IMR-90 (cell line): ENCODE results near the gene DNPH1. TPM values are rescaled to one million over a fixed set of nuclear protein-coding genes. Genes with fewer than 3 reads are reported as not detected.

Experiments
- ATAC-seq: fragments of 200-7000 bp; cut with Tn5 transposase; 2 replicates; pipeline ENCODE4 v1.9.1; 2020; ENCODE audit warnings: low read depth, mild to moderate bottlenecking, moderate library complexity
- BruUV-seq: library from RNA; stranded (reverse); fragments of 400-500 nt; replicated peaks from 2 replicates; lab custom pipeline; 2021; lab: Mats Ljungman, UMichigan
- CTCF ChIA-PET: fragments of 300-600 bp; formaldehyde crosslinking; extraction: SDS; loops from one replicate; lab custom pipeline; 2021; ENCODE audit warnings: antibody characterized with exemption; lab: Yijun Ruan, JAX
- POLR2A ChIA-PET: fragments of 300-600 bp; sonication (Branson Sonifier 250); formaldehyde crosslinking; loops from one replicate; lab custom pipeline; 2022; ENCODE audit warnings: antibody characterized with exemption; ENCODE audit not compliant: unreplicated experiment; lab: Charles Lee
- DNase-seq: peaks from one replicate; pipeline ENCODE4 v3.0.0; 2013
- H2AFZ ChIP-seq: replicated peaks from 2 replicates; pipeline ENCODE3; 2013; ENCODE audit warnings: low read length, mild to moderate bottlenecking; ENCODE audit not compliant: poor library complexity
- H2AK5ac ChIP-seq: 2 replicates; pipeline ENCODE4 v1.6.1; 2013; ENCODE audit warnings: low read depth, low read length, inconsistent platforms
- H2AK9ac ChIP-seq: replicated peaks from 2 replicates; pipeline ENCODE3; 2013; ENCODE audit warnings: mild to moderate bottlenecking, low read depth, low read length, moderate library complexity; ENCODE audit not compliant: poor library complexity
- H2BK120ac ChIP-seq: 2 replicates; pipeline ENCODE4 v1.6.1; 2013; ENCODE audit warnings: low read depth, low read length, inconsistent platforms
- H2BK15ac ChIP-seq: 3 replicates; pipeline ENCODE4 v1.6.1; 2013; ENCODE audit warnings: low read depth, low read length, inconsistent platforms
- H2BK20ac ChIP-seq: 2 replicates; pipeline ENCODE4 v1.6.1; 2013; ENCODE audit warnings: low read depth, mild to moderate bottlenecking, inconsistent platforms, low read length, moderate library complexity
- H2BK5ac ChIP-seq: 2 replicates; pipeline ENCODE4 v1.6.1; 2013; ENCODE audit warnings: mild to moderate bottlenecking, low read depth, low read length, inconsistent platforms; ENCODE audit not compliant: poor library complexity, severe bottlenecking
- H3K14ac ChIP-seq: replicated peaks from 2 replicates; pipeline ENCODE4 v1.6.1; 2013; ENCODE audit warnings: low read depth, low read length, inconsistent platforms
- H3K18ac ChIP-seq: 2 replicates; pipeline ENCODE4 v1.6.1; 2013; ENCODE audit warnings: low read depth, low read length, control low read depth
- H3K23ac ChIP-seq: 2 replicates; pipeline ENCODE4 v1.6.1; 2013; ENCODE audit warnings: low read depth, low read length, inconsistent platforms
- H3K27ac ChIP-seq: 2 replicates; pipeline ENCODE4 v1.5.1; 2013; ENCODE audit warnings: mild to moderate bottlenecking, control low read depth, low read length; ENCODE audit not compliant: insufficient read depth
- H3K27me3 ChIP-seq: 2 replicates; pipeline ENCODE4 v1.6.1; 2013; ENCODE audit warnings: low read length; ENCODE audit not compliant: control insufficient read depth, insufficient read depth
- H3K36me3 ChIP-seq: 2 replicates; pipeline ENCODE4 v1.6.1; 2013; ENCODE audit warnings: low read length, mixed read lengths; ENCODE audit not compliant: control insufficient read depth, insufficient read depth
- H3K4ac ChIP-seq: 2 replicates; pipeline ENCODE4 v1.6.1; 2013; ENCODE audit warnings: low read depth, low read length, inconsistent platforms
- H3K4me1 ChIP-seq: 2 replicates; pipeline ENCODE4 v1.6.1; 2013; ENCODE audit warnings: low read length, mixed read lengths; ENCODE audit not compliant: control insufficient read depth, insufficient read depth
- H3K4me2 ChIP-seq: 2 replicates; pipeline ENCODE4 v1.6.1; 2013; ENCODE audit warnings: low read depth, mild to moderate bottlenecking, control low read depth, low read length, moderate library complexity
- H3K4me3 ChIP-seq: 2 replicates; pipeline ENCODE4 v1.5.1; 2013; ENCODE audit warnings: low read depth, mild to moderate bottlenecking, control low read depth, low read length, moderate library complexity; ENCODE audit not compliant: insufficient read depth
- H3K56ac ChIP-seq: 2 replicates; pipeline ENCODE4 v1.6.1; 2013; ENCODE audit warnings: low read length, inconsistent platforms; ENCODE audit not compliant: insufficient read depth; ENCODE audit errors: extremely low read depth
- H3K79me1 ChIP-seq, 2 experiments: 2 replicates each; pipeline ENCODE4 v1.6.1; 2013; ENCODE audit warnings: low read length in 2 of 2, inconsistent platforms in 1 of 2, low read depth in 1 of 2
- H3K9ac ChIP-seq: 2 replicates; pipeline ENCODE4 v1.6.1; 2013; ENCODE audit warnings: low read depth, low read length, control low read depth
- H3K9me1 ChIP-seq: 2 replicates; pipeline ENCODE4 v1.6.1; 2013; ENCODE audit warnings: low read length, inconsistent platforms; ENCODE audit not compliant: insufficient read depth
- H3K9me3 ChIP-seq: 2 replicates; pipeline ENCODE4 v1.6.1; 2013; ENCODE audit warnings: low read length; ENCODE audit not compliant: control insufficient read depth, insufficient read depth
- H4K20me1 ChIP-seq: 2 replicates; pipeline ENCODE4 v1.6.1; 2013; ENCODE audit warnings: low read length, inconsistent platforms; ENCODE audit not compliant: insufficient read depth
- H4K5ac ChIP-seq: 2 replicates; pipeline ENCODE4 v1.6.1; 2013; ENCODE audit warnings: mild to moderate bottlenecking, low read depth, low read length, control low read depth
- H4K8ac ChIP-seq, 2 experiments: 2 replicates each; pipeline ENCODE4 v1.6.1; 2013; ENCODE audit warnings: low read depth in 2 of 2, low read length in 2 of 2, control low read depth in 1 of 2, inconsistent platforms in 1 of 2
- H4K91ac ChIP-seq: 2 replicates; pipeline ENCODE4 v1.6.1; 2013; ENCODE audit warnings: low read depth, low read length, inconsistent platforms; ENCODE audit not compliant: insufficient read depth
- BHLHE40 ChIP-seq: fragments of 150-350 bp; IDR thresholded peaks from 2 replicates; pipeline ENCODE4 v1.6.1; 2016; ENCODE audit warnings: mild to moderate bottlenecking, low read depth, low read length
- CEBPB ChIP-seq: IDR thresholded peaks from 2 replicates; pipeline ENCODE4 v1.6.1; 2012; ENCODE audit warnings: low read depth, low read length, improper control_type of control experiment
- CHD1 ChIP-seq: IDR thresholded peaks from 2 replicates; pipeline ENCODE4 v1.6.1; 2012; ENCODE audit warnings: low read depth, low read length, improper control_type of control experiment
- ELK1 ChIP-seq: fragments of 150-350 bp; IDR thresholded peaks from 2 replicates; pipeline ENCODE4 v1.6.1; 2016; ENCODE audit warnings: low read depth, mild to moderate bottlenecking, low read length, moderate library complexity, borderline replicate concordance
- FOS ChIP-seq: fragments of 150-350 bp; IDR thresholded peaks from 2 replicates; pipeline ENCODE4 v1.6.1; 2016; ENCODE audit warnings: low read depth, low read length
- MAFK ChIP-seq: IDR thresholded peaks from 2 replicates; pipeline ENCODE4 v1.6.1; 2012; ENCODE audit warnings: low read depth, low read length, improper control_type of control experiment
- MXI1 ChIP-seq: IDR thresholded peaks from 2 replicates; pipeline ENCODE4 v1.6.1; 2012; ENCODE audit warnings: low read depth, mild to moderate bottlenecking, low read length, moderate library complexity, borderline replicate concordance
- NFE2L2 ChIP-seq: fragments of 150-350 bp; IDR thresholded peaks from 2 replicates; pipeline ENCODE4 v1.6.1; 2016; ENCODE audit warnings: low read depth, mild to moderate bottlenecking, low read length
- POLR2A ChIP-seq: IDR thresholded peaks from 2 replicates; pipeline ENCODE4 v1.6.1; 2012; ENCODE audit warnings: mild to moderate bottlenecking, low read depth, low read length
- RAD21 ChIP-seq: IDR thresholded peaks from 2 replicates; pipeline ENCODE4 v1.6.1; 2012; ENCODE audit warnings: low read length, improper control_type of control experiment
- RCOR1 ChIP-seq: IDR thresholded peaks from 2 replicates; pipeline ENCODE4 v1.6.1; 2012; ENCODE audit warnings: mild to moderate bottlenecking, low read length, improper control_type of control experiment; ENCODE audit not compliant: insufficient replicate concordance
- RFX5 ChIP-seq: IDR thresholded peaks from 2 replicates; pipeline ENCODE4 v1.8.0; 2012; ENCODE audit warnings: low read depth, mild to moderate bottlenecking, low read length, moderate library complexity
- SMC3 ChIP-seq: fragments of 150-350 bp; IDR thresholded peaks from 2 replicates; pipeline ENCODE4 v1.6.1; 2016; ENCODE audit warnings: low read depth, mild to moderate bottlenecking, antibody characterized with exemption, low read length, moderate library complexity
- USF2 ChIP-seq: fragments of 150-350 bp; IDR thresholded peaks from 2 replicates; pipeline ENCODE4 v1.6.1; 2017; ENCODE audit warnings: mild to moderate bottlenecking, antibody characterized with exemption, low read length, low read depth
- WGBS, 2 experiments: methylation state at CpG; one replicate each; pipeline versions ENCODE4 v1.1.5 to v1.1.7; 2013; ENCODE audit warnings: missing lambda C conversion rate in 2 of 2; ENCODE audit not compliant: insufficient read length in 1 of 2; ENCODE audit errors: extremely low coverage in 2 of 2; 5-methylcytosine and 5-hydroxymethylcytosine counted together
- dilution Hi-C: fragments of 300-500 bp; cut with HindIII; formaldehyde crosslinking; loops from one replicate; pipeline ENCODE4 v1.14.3; 2018; ENCODE audit warnings: low sequenced_read_pairs; ENCODE audit not compliant: unreplicated experiment
- in situ Hi-C: fragments of 300-500 bp; cut with MboI; formaldehyde crosslinking; loops from 3 replicates; pipeline ENCODE4 v1.14.3; 2019; ENCODE audit warnings: low sequenced_read_pairs, inconsistent platforms, mixed read lengths
- intact Hi-C: fragments of 100-400 bp; cut with micrococcal nuclease; formaldehyde crosslinking; loops from 2 replicates; pipeline ENCODE4 v1.10.0; 2022
- polyA plus RNA-seq, 3 experiments: library from polyadenylated mRNA; depleted of rRNA; stranded (reverse); fragments of >200 nt; gene quantifications; 2 replicates each; pipeline ENCODE4 v1.2.3, GENCODE V29; 2012; ENCODE audit warnings: low replicate concordance in 1 of 3
- total RNA-seq: library from RNA; depleted of rRNA; stranded (reverse); fragments of >200 nt; gene quantifications from 2 replicates; pipeline ENCODE4 v1.2.3, GENCODE V29; 2012
- TF ChIP-seq, protein P1 (sequence below): conservative IDR thresholded peaks from 2 replicates; pipeline ENCODE4 v1.5.1; 2012; ENCODE audit warnings: mild to moderate bottlenecking, low read depth, low read length, improper control_type of control experiment

Gene DNPH1
- total and polyA plus RNA-seq, 2 of the 4 experiments (the other 2 are of a cell fraction): 19.0 to 47.8 TPM

DNA sequence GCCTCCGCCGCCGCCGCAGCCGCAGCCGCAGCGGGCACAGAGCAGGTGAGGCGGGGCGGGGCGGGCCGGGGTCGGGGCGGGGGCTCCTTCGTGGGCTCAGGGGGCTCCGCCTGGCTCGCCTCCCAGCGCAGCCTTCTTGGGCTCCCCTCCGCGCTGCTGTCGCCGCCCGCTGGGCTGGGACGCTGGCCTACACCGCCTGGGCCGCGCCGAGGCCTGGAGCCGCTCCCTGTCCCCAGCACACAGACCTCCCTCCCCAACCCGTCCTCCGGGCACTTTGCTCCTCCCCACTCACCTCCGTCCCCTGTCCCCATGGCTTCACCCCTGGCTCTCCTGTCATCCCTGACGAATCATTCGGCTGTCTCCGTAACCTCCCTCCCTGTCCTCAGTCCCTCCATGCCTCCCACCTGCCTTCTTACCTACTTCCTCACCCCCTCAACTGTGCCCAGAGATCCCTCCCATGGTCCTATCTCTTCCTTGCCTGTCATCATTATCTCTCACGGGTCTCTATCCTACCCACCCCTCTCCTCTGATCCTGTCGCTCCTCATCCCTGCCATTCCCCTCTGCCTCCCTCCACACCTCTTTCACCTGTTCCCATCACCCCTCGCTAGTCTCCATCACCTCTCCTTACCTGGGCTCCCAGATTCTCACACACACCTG lies 14.5 kb upstream of the DNPH1 start:
- ATAC-seq (no peak), DNase-seq (no peak)
- 9% methylated on average over 24 of the region's 37 CpGs; no CpG with 5 or more reads in 1 of the 2 experiments for WGBS, 2 experiments
- H4K5ac ChIP-seq: no peak overlapping the region
- no TSS peak for BruUV-seq
- 0 out of 2 replicates have a peak, but pooled peaks cover 4% of the 10 kb centered on the region for H3K9me1 ChIP-seq
- H3K18ac ChIP-seq: no peak overlapping the region
- CTCF ChIA-PET: no interaction called here
- TF ChIP-seq, protein P1, sequence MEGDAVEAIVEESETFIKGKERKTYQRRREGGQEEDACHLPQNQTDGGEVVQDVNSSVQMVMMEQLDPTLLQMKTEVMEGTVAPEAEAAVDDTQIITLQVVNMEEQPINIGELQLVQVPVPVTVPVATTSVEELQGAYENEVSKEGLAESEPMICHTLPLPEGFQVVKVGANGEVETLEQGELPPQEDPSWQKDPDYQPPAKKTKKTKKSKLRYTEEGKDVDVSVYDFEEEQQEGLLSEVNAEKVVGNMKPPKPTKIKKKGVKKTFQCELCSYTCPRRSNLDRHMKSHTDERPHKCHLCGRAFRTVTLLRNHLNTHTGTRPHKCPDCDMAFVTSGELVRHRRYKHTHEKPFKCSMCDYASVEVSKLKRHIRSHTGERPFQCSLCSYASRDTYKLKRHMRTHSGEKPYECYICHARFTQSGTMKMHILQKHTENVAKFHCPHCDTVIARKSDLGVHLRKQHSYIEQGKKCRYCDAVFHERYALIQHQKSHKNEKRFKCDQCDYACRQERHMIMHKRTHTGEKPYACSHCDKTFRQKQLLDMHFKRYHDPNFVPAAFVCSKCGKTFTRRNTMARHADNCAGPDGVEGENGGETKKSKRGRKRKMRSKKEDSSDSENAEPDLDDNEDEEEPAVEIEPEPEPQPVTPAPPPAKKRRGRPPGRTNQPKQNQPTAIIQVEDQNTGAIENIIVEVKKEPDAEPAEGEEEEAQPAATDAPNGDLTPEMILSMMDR: no peak
- no peak for TF ChIP-seq RAD21
- TF ChIP-seq MXI1: no peak
- no peak for TF ChIP-seq POLR2A
- no peak for TF ChIP-seq FOS
- no peak for TF ChIP-seq RFX5
- no peak for TF ChIP-seq BHLHE40
- no peak for TF ChIP-seq CEBPB
- no peak for TF ChIP-seq CHD1
- no peak for TF ChIP-seq NFE2L2
- TF ChIP-seq RCOR1: no peak
- no peak for TF ChIP-seq ELK1
- TF ChIP-seq MAFK: no peak
- TF ChIP-seq SMC3: no peak
- no peak for TF ChIP-seq USF2
- H3K14ac ChIP-seq: no peak overlapping the region
- H3K56ac ChIP-seq: no peak overlapping the region
- no peaks in the 10 kb centered on the region for H4K20me1 ChIP-seq
- no peak overlapping the region for H4K8ac ChIP-seq
- no peak overlapping the region for H3K4ac ChIP-seq
- H2AK9ac ChIP-seq: no peak overlapping the region
- H3K4me2 ChIP-seq: no peak overlapping the region
- H3K9ac ChIP-seq: no peak overlapping the region
- no peak overlapping the region for H3K4me3 ChIP-seq
- intact Hi-C loops (no loop called here), dilution Hi-C loops (no loop called here), in situ Hi-C loops (no loop called here)
- H2BK5ac ChIP-seq: no peak overlapping the region
- no peaks in the 10 kb centered on the region for H3K79me1 ChIP-seq
- H3K4me1 ChIP-seq: no peaks in the 10 kb centered on the region; the same call in 1 of the 2 replicates
- peaks cover 72% of the 10 kb centered on the region for H3K27me3 ChIP-seq
- POLR2A ChIA-PET: no interaction called here
- no peak overlapping the region for H2AFZ ChIP-seq
- no peak overlapping the region for H3K23ac ChIP-seq
- no peak overlapping the region for H2BK20ac ChIP-seq
- H3K9me3 ChIP-seq: peaks cover 6% of the 10 kb centered on the region
- H3K27ac ChIP-seq: no peak overlapping the region
- no peak overlapping the region for H2BK120ac ChIP-seq
- H2AK5ac ChIP-seq: no peak overlapping the region
- no peak overlapping the region for H4K91ac ChIP-seq
- no peak overlapping the region for H2BK15ac ChIP-seq
- no peaks in the 10 kb centered on the region for H3K36me3 ChIP-seq
